HAP-1 (cell line): ENCODE measurements around the gene ZNF770.
A peak's percentile ranks its signal among the peaks of the same experiment; 100 is the strongest.
"Not testable (repeated sequence)": the region's sequence is repeated elsewhere in the genome, so short reads cannot be mapped to it uniquely, and the experiment has no call there.

ENCODE experiments used
- DNase-seq, 2 experiments: peaks; one replicate each; pipeline ENCODE4 v3.0.0-alpha.2; 2016 to 2020; ENCODE audit warnings: low spot score in 2 of 2
- H3K27me3 ChIP-seq: fragments of 250-450 bp; sonication (Bioruptor Pico); 2 replicates; pipeline ENCODE4 v1.5.1; 2020; ENCODE audit warnings: low read depth, mild to moderate bottlenecking, moderate library complexity
- H3K36me3 ChIP-seq: fragments of 250-450 bp; sonication (Bioruptor Pico); replicated peaks from 2 replicates; pipeline ENCODE4 v1.5.1; 2020; ENCODE audit warnings: mild to moderate bottlenecking
- H3K4me1 ChIP-seq: fragments of 250-450 bp; sonication (Bioruptor Pico); 2 replicates; pipeline ENCODE4 v1.5.1; 2020; ENCODE audit warnings: mild to moderate bottlenecking
- H3K4me3 ChIP-seq: fragments of 250-450 bp; sonication (Bioruptor Pico); 2 replicates; pipeline ENCODE4 v1.5.1; 2020; ENCODE audit warnings: mild to moderate bottlenecking, moderate library complexity
- H3K9me3 ChIP-seq: fragments of 250-450 bp; sonication (Bioruptor Pico); 2 replicates; pipeline ENCODE4 v1.5.1; 2020; ENCODE audit warnings: mild to moderate bottlenecking, moderate library complexity
- in situ Hi-C: fragments of 300-500 bp; cut with MboI; formaldehyde crosslinking; loops from 3 replicates; pipeline ENCODE4 v1.14.3; 2020; ENCODE audit warnings: low sequenced_read_pairs, inconsistent platforms, mixed read lengths

The ZNF770 gene

DNA sequence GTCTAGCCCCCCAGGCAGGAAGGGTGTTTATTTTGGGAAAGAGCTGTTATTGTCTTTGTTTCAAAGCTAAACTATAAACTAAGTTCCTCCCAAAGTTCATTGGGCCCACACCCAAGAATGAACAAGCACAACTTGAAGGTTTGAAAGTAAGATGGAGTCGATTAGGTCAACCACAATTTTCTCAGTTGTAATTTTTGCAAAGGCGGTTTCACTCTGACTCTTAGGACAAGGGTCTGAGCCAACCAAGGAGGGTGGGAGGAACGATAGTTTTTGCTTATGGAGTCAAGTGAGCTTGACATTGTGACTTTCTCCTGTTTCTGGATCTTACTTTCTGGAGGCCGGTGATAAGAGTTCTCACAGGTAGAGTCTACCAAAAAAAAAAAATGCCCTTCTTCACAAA, 5.8 kb upstream of the ZNF770 start:
- in situ Hi-C loops = no loop called here
- no peaks in the 10 kb centered on the region for H3K27me3 ChIP-seq

DNA sequence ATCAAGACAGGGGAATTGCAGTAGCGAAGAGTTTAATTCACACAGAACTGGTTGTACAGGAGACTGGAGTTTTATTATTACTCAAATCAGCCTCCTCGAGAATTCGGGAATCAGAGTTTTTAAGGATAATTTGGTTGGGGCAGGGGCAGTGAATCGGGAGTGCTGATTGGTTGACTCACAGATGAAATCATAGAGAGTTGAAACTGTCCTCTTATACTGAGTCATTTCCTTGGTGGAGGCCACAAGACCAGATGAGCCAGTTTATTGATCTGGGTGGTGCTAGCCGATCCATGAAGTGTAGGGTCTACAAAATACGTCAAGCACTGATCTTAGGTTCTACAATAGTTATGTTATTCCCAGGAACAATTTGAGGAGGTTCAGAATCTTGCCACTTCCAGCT, 5.3 kb upstream of the ZNF770 start:
- DNase-seq = no peak
- Histone ChIP-seq H3K9me3 (no peaks in the 10 kb centered on the region), H3K4me1 (no peaks in the 10 kb centered on the region), H3K36me3 (no peaks in the 10 kb centered on the region), H3K4me3 (no peak overlapping the region), H3K27me3 (no peaks in the 10 kb centered on the region)
- in situ Hi-C loops = no loop called here

More for the DNA sequence above, 5.8 kb upstream of the ZNF770 start:
- no peaks in the 10 kb centered on the region for H3K4me1 ChIP-seq
- H3K4me3 ChIP-seq = no peak overlapping the region
- H3K9me3 ChIP-seq = no peaks in the 10 kb centered on the region
- H3K36me3 ChIP-seq = no peaks in the 10 kb centered on the region
- no peak for DNase-seq

DNA sequence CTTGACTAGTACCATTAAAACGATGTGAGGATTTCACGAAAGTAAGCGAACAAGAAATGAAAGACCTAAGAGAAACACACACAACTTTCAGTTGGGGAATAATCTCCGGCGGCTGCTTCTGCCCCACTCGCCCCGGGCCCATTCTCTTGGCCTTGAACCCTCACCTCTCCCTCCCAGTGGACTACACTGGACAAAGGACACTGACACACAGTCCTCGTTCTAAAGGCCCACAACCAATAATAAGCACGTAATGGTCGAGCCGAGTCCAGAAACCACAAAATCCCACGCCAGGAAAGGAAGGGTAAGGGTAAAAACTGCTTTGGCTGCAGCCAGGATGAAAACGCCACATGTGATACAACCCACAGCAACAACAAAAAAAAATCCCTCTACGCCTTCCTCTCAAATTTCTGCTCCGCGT, 469 bp downstream of the ZNF770 start:
- DNase-seq = no peak
- peaks cover 22% of the 10 kb centered on the region for H3K36me3 ChIP-seq
- in situ Hi-C loops = no loop called here
- peaks cover 22% of the 10 kb centered on the region for H3K4me1 ChIP-seq
- H3K9me3 ChIP-seq = no peaks in the 10 kb centered on the region
- H3K27me3 ChIP-seq = no peaks in the 10 kb centered on the region
- H3K4me3 ChIP-seq = peak overlapping the region; percentile 92

DNA sequence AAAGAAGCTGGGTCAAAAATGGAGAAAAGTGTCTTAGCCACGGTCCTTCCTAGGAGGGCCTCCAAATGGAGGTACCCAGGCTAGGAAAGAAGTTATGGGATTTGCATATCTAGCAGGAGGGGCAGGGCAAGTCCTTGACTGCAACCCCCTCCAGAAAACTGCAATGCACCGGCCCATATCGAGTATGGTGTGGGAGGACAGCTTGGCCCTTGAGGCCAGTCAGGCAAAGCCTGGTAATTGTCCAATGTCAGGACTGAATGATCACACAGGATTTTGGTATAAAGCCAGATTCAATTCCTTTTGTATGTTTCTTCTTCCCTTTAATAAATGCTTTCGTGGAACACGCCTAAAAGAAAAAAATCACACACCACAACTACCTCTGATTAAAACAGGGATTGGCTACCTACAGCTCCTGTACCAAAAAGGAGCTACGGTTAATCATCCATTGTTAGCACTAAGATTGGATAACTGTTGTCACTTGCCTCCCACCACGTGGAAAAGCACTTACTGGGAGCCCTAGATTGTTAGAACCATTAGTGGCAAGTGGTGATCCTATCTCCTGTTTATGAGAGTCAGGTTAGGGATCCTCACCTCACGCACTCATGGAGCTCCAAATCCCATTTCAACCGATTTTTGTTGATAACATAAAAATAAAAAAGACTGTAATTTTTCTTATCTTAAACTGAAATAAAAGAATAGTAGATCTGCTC, 1.2 kb downstream of the ZNF770 start:
- in situ Hi-C loops = no loop called here
- H3K9me3 ChIP-seq = no peaks in the 10 kb centered on the region
- peak overlapping the region; percentile 92 for H3K4me3 ChIP-seq
- H3K36me3 ChIP-seq = peaks cover 27% of the 10 kb centered on the region
- H3K4me1 ChIP-seq = peaks cover 22% of the 10 kb centered on the region
- DNase-seq = peak in 1 of 2 experiments; percentile 32
- no peaks in the 10 kb centered on the region for H3K27me3 ChIP-seq

DNA sequence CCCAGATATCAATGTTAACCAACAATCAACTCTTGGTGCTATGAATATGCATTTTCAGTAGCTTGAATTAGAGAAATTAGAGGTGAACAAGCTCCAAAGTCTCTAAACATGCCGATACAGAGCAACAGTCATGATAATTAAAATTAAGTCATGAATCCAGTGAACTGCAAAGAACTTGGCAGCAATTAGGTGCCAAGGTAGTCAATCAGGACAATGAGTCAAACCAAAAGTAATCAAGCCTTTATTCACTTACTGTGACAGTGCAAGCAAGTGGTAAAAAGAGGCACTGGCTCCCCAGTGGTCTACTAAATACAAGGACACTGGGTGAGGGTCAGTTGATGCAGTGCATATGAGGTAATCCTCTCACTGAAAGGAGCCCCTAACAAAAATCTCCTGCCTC, 1.8 kb downstream of the ZNF770 start:
- Histone ChIP-seq H3K27me3 (no peaks in the 10 kb centered on the region), H3K4me1 (peaks cover 22% of the 10 kb centered on the region), H3K4me3 (peak overlapping the region; percentile 92), H3K36me3 (peaks cover 27% of the 10 kb centered on the region), H3K9me3 (no peaks in the 10 kb centered on the region)
- DNase-seq = no peak
- in situ Hi-C loops = no loop called here

DNA sequence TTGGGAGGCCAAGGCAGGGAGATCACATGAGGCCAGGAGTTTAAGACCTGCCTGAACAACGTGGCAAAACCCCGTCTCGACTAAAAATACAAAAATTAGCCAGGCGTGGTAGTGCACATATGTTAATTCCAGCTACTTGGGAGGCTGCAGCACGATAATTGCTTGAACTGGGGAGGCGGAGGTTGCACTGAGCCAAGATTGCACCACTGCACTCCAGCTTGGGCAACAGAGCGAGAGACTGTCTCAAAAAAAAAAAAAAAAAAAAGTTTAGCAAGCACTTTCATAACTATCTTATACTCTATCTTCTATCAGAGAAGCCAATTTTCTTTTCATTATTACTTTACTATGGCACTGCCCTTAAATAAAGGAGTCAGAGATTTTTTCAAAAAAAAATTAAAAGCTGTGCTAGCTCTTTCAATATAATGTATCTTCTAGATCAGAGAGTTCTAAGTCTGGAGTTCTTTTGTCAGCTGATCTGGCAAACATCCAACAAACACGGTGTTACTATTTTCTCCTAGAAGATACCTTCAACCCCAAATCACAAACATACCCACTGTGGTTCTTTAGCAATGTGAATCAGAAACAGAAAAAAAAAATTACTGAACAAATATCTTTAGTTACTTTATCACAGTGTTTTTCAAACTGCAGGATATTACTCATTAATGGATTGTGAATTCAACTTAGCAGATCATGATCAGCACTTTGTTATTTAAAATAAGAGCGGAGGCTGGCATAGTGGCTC, 3.0 kb downstream of the ZNF770 start:
- Histone ChIP-seq H3K4me3 (no peak overlapping the region), H3K9me3 (no peaks in the 10 kb centered on the region), H3K4me1 (peaks cover 22% of the 10 kb centered on the region), H3K27me3 (no peaks in the 10 kb centered on the region), H3K36me3 (peaks cover 27% of the 10 kb centered on the region)
- in situ Hi-C loops = no loop called here
- DNase-seq = peak in 1 of 2 experiments; percentile 35

DNA sequence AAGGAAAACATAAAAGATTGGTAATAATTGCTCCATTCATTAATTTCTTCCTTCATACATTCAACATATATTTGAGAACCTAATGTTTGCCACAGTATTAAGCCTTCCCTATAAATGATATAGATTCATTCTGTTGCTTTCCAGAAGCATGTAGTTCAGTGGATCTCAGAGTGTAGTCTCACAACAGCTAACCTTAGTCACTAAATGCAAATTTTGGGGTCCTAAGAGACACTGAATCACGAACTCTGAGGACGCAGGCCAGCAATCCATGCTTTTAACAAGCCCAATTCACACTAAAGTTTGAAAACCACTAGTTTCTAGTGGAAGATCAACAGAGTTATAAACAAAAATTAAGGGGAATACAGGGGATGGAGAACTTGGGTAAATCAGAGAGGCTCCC, 11.3 kb downstream of the ZNF770 start:
- Histone ChIP-seq H3K4me3 (no peak overlapping the region), H3K27me3 (no peaks in the 10 kb centered on the region), H3K4me1 (peaks cover 3% of the 10 kb centered on the region; the same call in 1 of the 2 replicates), H3K9me3 (no peaks in the 10 kb centered on the region), H3K36me3 (no peaks in the 10 kb centered on the region; the same call in 1 of the 2 replicates)
- DNase-seq = no peak
- in situ Hi-C loops = no loop called here

DNA sequence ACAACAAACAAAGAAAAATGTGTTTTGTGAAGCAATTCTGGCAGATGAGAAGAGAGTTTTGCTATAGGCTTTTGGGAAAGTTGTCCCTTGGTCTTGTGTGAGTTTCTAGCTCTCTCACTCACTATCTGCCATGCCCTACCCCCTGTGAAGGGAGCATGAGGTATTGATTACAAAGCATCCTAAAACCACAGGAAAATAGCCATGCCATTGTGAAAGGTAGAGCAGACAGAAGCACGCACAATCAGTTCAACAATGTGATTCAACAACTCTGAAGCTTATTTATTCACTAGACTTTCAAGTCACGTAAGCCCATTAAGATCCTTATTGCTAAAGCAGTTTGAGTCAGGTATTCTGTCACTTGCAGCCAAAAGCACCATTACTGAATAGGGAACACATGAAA, 12.0 kb downstream of the ZNF770 start:
- Histone ChIP-seq H3K9me3 (no peaks in the 10 kb centered on the region), H3K4me1 (peaks cover 3% of the 10 kb centered on the region; the same call in 1 of the 2 replicates), H3K36me3 (no peaks in the 10 kb centered on the region; the same call in 1 of the 2 replicates), H3K4me3 (no peak overlapping the region), H3K27me3 (no peaks in the 10 kb centered on the region)
- in situ Hi-C loops = no loop called here
- no peak for DNase-seq

DNA sequence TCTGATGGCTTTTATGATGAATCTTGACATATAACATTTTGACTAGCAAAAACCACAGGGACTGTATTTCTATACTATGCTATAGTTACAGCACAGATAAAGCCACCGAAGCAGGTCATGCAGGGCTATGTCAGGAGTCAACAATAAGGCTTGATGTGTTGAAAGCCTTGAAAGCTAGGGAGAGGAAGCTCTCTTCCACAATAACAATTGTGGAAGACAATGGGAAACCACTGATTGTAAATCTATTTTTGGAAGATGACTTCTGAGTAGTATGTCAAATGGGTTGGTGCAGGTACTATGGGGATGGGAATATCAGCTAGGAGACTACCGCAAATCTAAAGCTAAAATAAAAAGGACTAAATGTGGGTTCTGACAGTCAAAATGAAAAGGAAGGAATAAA, 14.6 kb downstream of the ZNF770 start:
- H3K4me1 ChIP-seq = peaks cover 5% of the 10 kb centered on the region
- H3K27me3 ChIP-seq = no peaks in the 10 kb centered on the region
- H3K4me3 ChIP-seq = no peak overlapping the region
- no peaks in the 10 kb centered on the region for H3K9me3 ChIP-seq
- in situ Hi-C loops = no loop called here
- no peak for DNase-seq
- H3K36me3 ChIP-seq = peaks cover 5% of the 10 kb centered on the region; the same call in 1 of the 2 replicates

DNA sequence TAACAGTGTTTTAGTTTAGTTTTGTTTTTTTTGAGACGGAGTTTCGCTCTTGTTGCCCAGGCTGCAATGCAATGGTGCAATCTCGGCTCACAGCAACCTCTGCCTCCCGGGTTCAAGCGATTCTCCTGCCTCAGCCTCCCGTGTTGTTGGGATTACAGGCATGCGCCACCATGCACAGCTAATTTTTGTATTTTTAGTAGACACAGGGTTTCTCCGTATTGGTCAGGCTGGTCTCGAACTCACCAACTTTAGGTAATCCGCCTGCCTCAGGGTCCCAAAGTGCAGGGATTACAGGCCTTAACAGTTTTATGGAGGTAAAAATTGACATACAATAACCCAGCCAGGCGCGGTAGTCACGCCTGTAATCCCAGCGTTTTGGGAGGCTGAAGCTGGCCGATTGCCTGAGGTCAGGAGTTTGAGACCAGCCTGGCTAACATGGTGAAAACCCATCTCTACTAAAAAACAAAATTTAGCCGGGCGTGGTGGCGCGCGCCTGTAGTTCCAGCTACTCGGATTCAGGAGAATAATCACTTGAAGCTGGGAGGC, 17.9 kb downstream of the ZNF770 start:
- in situ Hi-C loops = not testable (repeated sequence)

DNA sequence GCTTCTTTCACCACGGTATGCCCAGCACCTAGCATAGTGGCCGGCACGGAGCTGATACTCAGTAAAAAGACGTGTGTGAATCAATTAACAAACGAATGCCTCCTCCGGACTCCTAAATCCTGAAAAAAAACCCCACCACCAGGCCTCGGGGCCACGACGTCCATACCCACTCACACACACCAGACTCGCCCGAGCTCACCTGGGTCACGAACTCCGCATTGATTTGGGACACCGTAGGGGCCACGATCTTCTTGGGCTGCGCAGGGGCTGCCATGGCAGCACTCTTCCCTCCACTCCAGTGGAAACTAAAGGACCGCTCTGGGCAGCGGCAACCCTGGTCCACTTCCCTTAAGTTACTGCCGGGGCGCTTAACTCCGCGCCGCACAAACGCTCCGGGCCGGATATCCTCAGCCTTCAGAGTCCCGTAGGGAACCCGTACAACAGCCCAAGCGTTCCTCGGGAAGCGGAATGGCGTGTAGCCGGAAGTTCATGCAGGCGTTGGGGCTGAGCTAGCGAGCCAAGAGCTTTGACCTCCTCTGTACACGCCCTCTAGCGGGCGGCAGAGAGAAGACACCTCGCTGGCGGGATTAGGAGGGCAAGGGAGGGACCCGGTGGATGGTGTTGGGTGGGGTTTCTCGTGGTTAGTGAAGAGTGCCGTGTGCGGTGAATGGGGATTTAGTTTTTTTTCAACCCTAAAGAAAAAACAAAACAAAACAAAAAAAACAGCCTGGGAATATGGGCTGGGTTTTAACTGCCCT, 18.6 kb downstream of the ZNF770 start, which contains the start of gene AQR:
Gene AQR (minus strand): TSS at position 403 of the 758 bp plus-strand sequence. CDS start 129 bp downstream, at position 274.
- peak; percentile 96 for DNase-seq
- peak within 1 kb of the TSS; percentile 98 for H3K4me3 ChIP-seq
- peaks cover 11% of the 10 kb centered on the region; the same call in 1 of the 2 replicates for H3K36me3 ChIP-seq
- H3K4me1 ChIP-seq = peaks cover 13% of the 10 kb centered on the region
- in situ Hi-C loops = no loop called here
- no peaks in the 10 kb centered on the region for H3K9me3 ChIP-seq
- no peaks in the 10 kb centered on the region for H3K27me3 ChIP-seq

More for the DNA sequence above, 17.9 kb downstream of the ZNF770 start:
- peaks cover 11% of the 10 kb centered on the region; the same call in 1 of the 2 replicates for H3K36me3 ChIP-seq
- not testable (repeated sequence) for DNase-seq, H3K9me3 ChIP-seq, H3K27me3 ChIP-seq
- H3K4me1 ChIP-seq = peaks cover 10% of the 10 kb centered on the region
- H3K4me3 ChIP-seq = peak overlapping the region; percentile 98

DNA sequence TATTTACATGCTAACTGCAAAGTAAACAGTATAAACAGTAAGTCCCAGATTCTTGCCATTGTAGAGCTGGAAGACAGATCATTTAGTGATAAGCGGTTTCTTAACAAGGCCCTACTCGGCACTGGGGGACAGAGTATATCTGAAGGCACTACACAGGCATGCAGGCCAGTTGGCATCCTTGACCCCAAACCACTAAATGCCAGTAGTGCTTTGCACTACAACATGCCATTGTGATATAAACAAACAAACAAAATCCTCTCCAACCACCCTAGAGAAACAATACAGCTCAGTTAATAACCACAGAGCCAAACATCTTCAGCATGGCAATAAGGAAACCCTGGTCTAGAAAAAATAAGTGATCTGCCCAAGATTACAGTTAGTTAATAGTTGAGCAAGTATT, 23.8 kb downstream of the ZNF770 start:
- Histone ChIP-seq H3K4me3 (no peak overlapping the region), H3K9me3 (no peaks in the 10 kb centered on the region), H3K27me3 (no peaks in the 10 kb centered on the region), H3K36me3 (peaks cover 17% of the 10 kb centered on the region), H3K4me1 (peaks cover 10% of the 10 kb centered on the region)
- no peak for DNase-seq
- in situ Hi-C loops = no loop called here

DNA sequence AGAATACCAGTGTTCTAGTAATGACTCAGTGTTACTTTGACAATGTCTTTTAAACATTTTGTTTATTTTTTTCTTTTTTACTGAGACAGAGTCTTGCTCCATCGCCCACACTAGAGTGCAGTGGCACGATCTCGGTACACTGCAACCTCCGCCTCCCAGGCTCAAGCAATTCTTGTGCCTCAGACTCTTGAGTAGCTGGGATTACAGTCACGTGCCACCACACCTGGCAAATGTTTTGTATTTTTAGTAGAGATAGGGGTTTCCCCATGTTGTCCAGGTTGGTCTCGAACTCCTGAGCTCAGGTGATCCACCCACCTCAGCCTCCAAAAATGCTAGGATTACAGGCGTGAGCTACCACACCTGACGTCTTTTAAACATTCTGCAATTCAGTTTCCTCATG, 34.2 kb downstream of the ZNF770 start:
- H3K9me3 ChIP-seq = no peaks in the 10 kb centered on the region
- no peak for DNase-seq
- H3K4me1 ChIP-seq = no peaks in the 10 kb centered on the region
- no peaks in the 10 kb centered on the region for H3K27me3 ChIP-seq
- peaks cover 24% of the 10 kb centered on the region for H3K36me3 ChIP-seq
- no peak overlapping the region for H3K4me3 ChIP-seq
- in situ Hi-C loops = no loop called here
